Type B pancreatic cell (in vitro differentiated cells): ENCODE data around the gene FOXK2. TPM values are rescaled to one million over a fixed set of nuclear protein-coding genes. Genes with fewer than 3 reads are reported as not detected.

Experiments used
- DNase-seq: peaks from one replicate; pipeline ENCODE4 v3.0.0; 2021; ENCODE audit warnings: mixed read lengths; ENCODE audit not compliant: unreplicated experiment; ENCODE audit errors: extremely low spot score
- H3K27ac Mint-ChIP-seq: 2 replicates; pipeline ENCODE4 v1.8.0; 2021; ENCODE audit warnings: mild to moderate bottlenecking, mixed read lengths
- H3K27me3 Mint-ChIP-seq: 2 replicates; pipeline ENCODE4 v1.8.0; 2021; ENCODE audit warnings: mixed read lengths
- H3K36me3 Mint-ChIP-seq: 2 replicates; pipeline ENCODE4 v1.8.0; 2021; ENCODE audit warnings: mixed read lengths
- H3K4me1 Mint-ChIP-seq: one replicate; pipeline ENCODE4 v1.8.0; 2021; ENCODE audit warnings: mixed read lengths; ENCODE audit not compliant: unreplicated experiment
- H3K4me3 Mint-ChIP-seq: 2 replicates; pipeline ENCODE4 v1.8.0; 2021; ENCODE audit warnings: mild to moderate bottlenecking, mixed read lengths
- H3K9me3 Mint-ChIP-seq: 2 replicates; pipeline ENCODE4 v1.8.0; 2021; ENCODE audit warnings: mixed read lengths
- CTCF ChIP-seq: fragments of 200-600 bp; sonication (generic); conservative IDR thresholded peaks from 2 replicates; pipeline ENCODE4 v1.5.0; 2021; ENCODE audit warnings: antibody characterized with exemption, mild to moderate bottlenecking
- total RNA-seq: library from RNA; stranded (reverse); gene quantifications from 2 replicates; pipeline ENCODE4 v1.2.1, GENCODE V29; 2021; ENCODE audit warnings: low replicate concordance

Gene FOXK2
- total RNA-seq, 1 donor from 2014 or later = 75.5 TPM

- no peak for TF ChIP-seq CTCF
- H3K9me3 Mint-ChIP-seq = no peaks in the 10 kb centered on the region
- DNase-seq = no peak
- no peak overlapping the region for H3K27ac Mint-ChIP-seq
- peaks cover 20% of the 10 kb centered on the region for H3K4me1 Mint-ChIP-seq
- H3K4me3 Mint-ChIP-seq = no peak overlapping the region
- H3K27me3 Mint-ChIP-seq = no peaks in the 10 kb centered on the region
- peaks cover 3% of the 10 kb centered on the region for H3K36me3 Mint-ChIP-seq
These were observed 25.0 kb downstream of the FOXK2 start for GRCh38 chr17:82544431-82545070.

GRCh38 chr17:82545071-82545462 lies 25.5 kb downstream of the FOXK2 start:
- Mint-ChIP-seq H3K4me1 (peaks cover 24% of the 10 kb centered on the region), H3K36me3 (peaks cover 3% of the 10 kb centered on the region), H3K27me3 (no peaks in the 10 kb centered on the region), H3K4me3 (no peak overlapping the region), H3K9me3 (no peaks in the 10 kb centered on the region), H3K27ac (peak overlapping the region; percentile 10)
- TF ChIP-seq CTCF = no peak
- no peak for DNase-seq

GRCh38 chr17:82547981-82548380 lies 28.4 kb downstream of the FOXK2 start:
- TF ChIP-seq CTCF = no peak
- H3K9me3 Mint-ChIP-seq = no peaks in the 10 kb centered on the region
- peaks cover 3% of the 10 kb centered on the region for H3K36me3 Mint-ChIP-seq
- peak overlapping the region; percentile 7 for H3K27ac Mint-ChIP-seq
- peaks cover 31% of the 10 kb centered on the region for H3K4me1 Mint-ChIP-seq
- no peak overlapping the region for H3K4me3 Mint-ChIP-seq
- DNase-seq = no peak
- H3K27me3 Mint-ChIP-seq = no peaks in the 10 kb centered on the region

- H3K36me3 Mint-ChIP-seq = peaks cover 3% of the 10 kb centered on the region
- H3K27ac Mint-ChIP-seq = no peak overlapping the region
- no peaks in the 10 kb centered on the region for H3K9me3 Mint-ChIP-seq
- no peaks in the 10 kb centered on the region for H3K27me3 Mint-ChIP-seq
- DNase-seq = no peak
- TF ChIP-seq CTCF = no peak
- no peak overlapping the region for H3K4me3 Mint-ChIP-seq
- H3K4me1 Mint-ChIP-seq = peaks cover 31% of the 10 kb centered on the region
These were observed 29.3 kb downstream of the FOXK2 start for GRCh38 chr17:82548681-82549303.

- no peak for DNase-seq
- Mint-ChIP-seq H3K27ac (peak overlapping the region; percentile 78), H3K27me3 (no peaks in the 10 kb centered on the region), H3K4me3 (no peak overlapping the region), H3K9me3 (no peaks in the 10 kb centered on the region), H3K4me1 (peaks cover 27% of the 10 kb centered on the region), H3K36me3 (peaks cover 3% of the 10 kb centered on the region)
- TF ChIP-seq CTCF = peak; percentile 69
These were observed 32.4 kb downstream of the FOXK2 start for GRCh38 chr17:82551779-82552457.
